GM18499 (cell line): ENCODE data around the gene SOST.

Source experiments
- ATAC-seq: cut with Tn5 transposase; IDR thresholded peaks from one replicate; pipeline ENCODE4 v1.9.1; 2021; ENCODE audit warnings: moderate number of reproducible peaks; ENCODE audit not compliant: insufficient read depth, unreplicated experiment

SOST gene

GRCh38 chr17:43753493-43754129 lies 5.0 kb downstream of the SOST start:
- ATAC-seq = no peak

GRCh38 chr17:43750153-43750552 lies 8.4 kb downstream of the SOST start:
- no peak for ATAC-seq

GRCh38 chr17:43745541-43745940 lies 13.1 kb downstream of the SOST start:
- ATAC-seq = no peak

DNA sequence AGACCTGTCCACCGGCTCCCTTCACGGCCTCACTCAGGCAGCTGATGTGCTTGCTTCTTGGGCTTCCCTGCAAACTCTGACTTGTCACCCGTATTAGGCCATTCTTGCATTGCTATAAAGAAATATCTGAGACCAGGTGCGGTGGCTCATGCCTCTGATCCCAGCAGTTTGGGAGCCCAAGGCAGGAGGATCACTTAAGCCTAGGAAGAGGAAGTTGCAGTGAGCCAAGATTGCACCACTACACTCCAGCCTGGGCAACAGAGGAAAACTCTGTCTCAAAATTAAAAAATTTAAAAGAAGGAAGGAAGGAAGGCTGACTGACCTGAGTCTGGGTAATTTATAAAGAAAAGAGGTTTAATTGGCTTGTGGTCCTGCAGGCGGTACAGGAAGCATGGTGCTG lies 17.0 kb downstream of the SOST start:
- no peak for ATAC-seq

GRCh38 chr17:43740541-43740940 lies 18.1 kb downstream of the SOST start:
- ATAC-seq = no peak

DNA sequence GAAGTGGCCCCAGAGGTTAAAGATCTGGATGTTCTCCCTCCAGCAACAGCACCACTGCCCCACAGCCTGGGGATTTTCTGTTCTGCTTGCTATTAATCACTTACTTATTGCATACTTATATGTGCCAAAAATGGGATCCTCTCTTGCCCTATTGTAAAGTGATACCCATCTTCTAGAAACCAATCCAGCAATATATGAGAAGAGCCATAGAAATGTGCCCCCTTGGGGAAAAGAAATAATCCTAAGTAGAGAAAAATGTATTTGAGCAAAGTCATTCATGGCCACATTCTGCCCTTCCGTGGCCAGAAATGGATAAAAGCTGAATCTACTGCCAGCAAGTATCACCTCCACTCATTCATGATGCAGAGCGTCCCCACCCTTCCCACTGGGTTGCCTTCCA lies 20.9 kb downstream of the SOST start:
- no peak for ATAC-seq

GRCh38 chr17:43736389-43736788 lies 22.2 kb downstream of the SOST start:
- no peak for ATAC-seq

DNA sequence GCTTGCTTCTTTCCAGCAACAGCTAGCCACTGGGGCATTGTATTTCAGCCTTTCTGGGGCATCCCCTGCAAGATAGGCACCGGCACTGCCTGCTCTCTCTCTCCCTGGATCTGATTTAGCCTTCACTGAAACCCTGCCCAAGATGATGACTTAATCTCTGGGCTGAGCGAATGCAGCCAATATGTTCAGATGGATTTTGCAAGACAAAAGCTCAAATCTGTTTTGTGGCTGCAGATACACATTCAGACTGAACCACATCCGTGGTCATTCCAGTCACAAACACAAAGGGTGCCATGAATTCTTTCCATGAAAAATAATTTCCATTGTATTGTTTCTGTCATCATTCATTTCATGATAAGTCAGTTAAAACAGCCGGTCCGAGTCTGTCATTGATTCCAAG lies 24.2 kb downstream of the SOST start:
- no peak for ATAC-seq

DNA sequence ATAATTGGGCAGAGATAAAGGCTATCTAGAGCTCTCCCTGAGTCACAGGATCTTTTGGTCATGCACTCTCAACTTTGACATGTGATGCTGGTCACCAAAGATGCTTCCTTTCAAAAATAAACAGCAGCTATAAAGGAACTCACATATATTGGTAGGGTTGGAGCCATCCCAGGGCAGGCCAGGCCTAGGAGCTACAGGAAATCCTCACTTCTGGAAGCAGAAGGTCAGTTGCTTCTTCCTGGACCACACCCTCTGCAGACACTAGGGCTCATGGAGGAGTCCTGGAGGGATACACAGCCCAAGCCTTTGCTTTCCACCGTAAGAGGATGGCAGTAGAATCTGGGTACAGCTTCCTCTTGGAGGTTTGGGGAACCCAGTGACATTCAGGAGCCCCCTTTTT lies 24.6 kb downstream of the SOST start:
- no peak for ATAC-seq

GRCh38 chr17:43732958-43733357 lies 25.6 kb downstream of the SOST start:
- ATAC-seq = no peak

GRCh38 chr17:43728081-43728480 lies 30.5 kb downstream of the SOST start:
- ATAC-seq = no peak

- ATAC-seq = no peak
These were observed 34.8 kb downstream of the SOST start for GRCh38 chr17:43723697-43724359.

GRCh38 chr17:43722870-43723665 lies 35.5 kb downstream of the SOST start:
- no peak for ATAC-seq

- no peak for ATAC-seq
These were observed 36.3 kb downstream of the SOST start for GRCh38 chr17:43722269-43722619.

DNA sequence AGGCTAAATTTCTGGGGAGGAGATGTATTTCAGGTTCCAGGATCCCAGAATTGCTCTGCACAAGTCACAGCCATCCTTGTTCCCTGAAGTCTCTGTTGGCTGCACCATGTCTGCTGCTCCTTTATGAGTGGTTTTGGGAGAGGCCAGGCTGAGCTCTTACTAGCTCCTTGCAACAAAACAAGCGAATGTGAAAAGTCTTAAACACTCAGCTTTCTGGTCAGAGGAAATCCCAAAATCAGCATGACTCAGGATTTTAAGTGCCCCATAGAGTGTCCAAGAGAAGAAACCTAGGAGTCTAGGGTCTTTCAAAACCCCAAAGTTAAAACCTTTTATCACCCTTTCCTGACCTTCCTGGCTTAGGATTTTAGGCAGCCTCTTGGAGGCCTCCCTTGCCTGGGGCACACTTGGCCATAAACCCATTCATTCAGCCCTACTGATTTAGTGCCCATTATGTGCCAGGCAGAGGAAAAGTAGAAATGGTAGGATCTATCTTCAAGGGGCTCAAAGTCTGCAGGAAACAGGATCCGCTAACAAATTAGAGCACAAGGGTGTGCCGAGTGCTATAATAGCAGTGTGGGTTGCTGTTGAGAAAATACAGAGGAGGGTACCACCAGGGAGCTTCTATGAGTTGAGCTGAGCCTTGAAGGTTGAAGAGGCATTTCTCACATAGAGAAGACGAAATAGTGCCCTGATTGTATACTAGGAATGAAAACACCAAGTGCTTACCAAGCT lies 36.9 kb downstream of the SOST start:
- ATAC-seq = no peak

- ATAC-seq = no peak
These were observed 38.1 kb downstream of the SOST start for GRCh38 chr17:43720311-43721060.

- ATAC-seq = no peak
These were observed 39.0 kb downstream of the SOST start for GRCh38 chr17:43719578-43719977.

DNA sequence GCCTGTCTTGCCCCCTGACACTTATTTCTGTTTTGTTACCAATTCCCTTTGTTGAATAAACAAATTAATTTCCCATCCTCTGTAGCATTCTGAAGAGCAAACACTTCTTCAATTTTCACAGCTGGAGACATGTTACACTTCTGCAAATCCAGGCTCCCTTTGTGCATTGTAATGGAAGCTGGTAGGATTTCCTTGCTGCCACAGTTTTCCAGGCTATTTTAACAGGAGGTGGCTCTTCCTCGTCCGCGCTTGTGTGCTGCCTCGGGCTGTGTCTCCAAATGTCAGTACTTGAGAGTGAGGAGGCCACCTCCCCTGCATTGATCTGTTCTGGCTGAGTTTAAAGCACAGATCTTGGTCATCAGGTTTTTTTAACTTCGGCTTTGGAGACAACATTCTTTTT lies 40.0 kb downstream of the SOST start:
- ATAC-seq = no peak

- ATAC-seq = no peak
These were observed 40.7 kb downstream of the SOST start for GRCh38 chr17:43717913-43718312.

GRCh38 chr17:43714465-43715149 lies 44.0 kb downstream of the SOST start:
- ATAC-seq = no peak
